B cell (primary cell): ENCODE results near the gene SLC4A5. TPM values are rescaled to one million over a fixed set of nuclear protein-coding genes. Genes with fewer than 3 reads are reported as not detected.
A peak's percentile ranks its signal among the peaks of the same experiment; 100 is the strongest.

Experiments used
- ATAC-seq: fragments of 200-7000 bp; cut with Tn5 transposase; one replicate; pipeline ENCODE4 v1.10.0; 2021; ENCODE audit warnings: low read depth, mild to moderate bottlenecking, moderate number of reproducible peaks, moderate library complexity
- CTCF ChIA-PET: fragments of 350-600 bp; sonication (Branson Sonifier 250); formaldehyde crosslinking; loops from one replicate; lab custom pipeline; 2021; ENCODE audit warnings: antibody characterized with exemption, inconsistent platforms; lab: Charles Lee
- POLR2A ChIA-PET: fragments of 350-600 bp; sonication (Branson Sonifier 250); formaldehyde crosslinking; loops from one replicate; lab custom pipeline; 2021; ENCODE audit warnings: antibody characterized with exemption; lab: Charles Lee
- DNase-seq: peaks from one replicate; pipeline ENCODE4 v3.0.0; 2013
- H2AFZ ChIP-seq: 2 replicates; pipeline ENCODE4 v1.6.1; 2012; ENCODE audit warnings: mild to moderate bottlenecking, low read depth, low read length; ENCODE audit not compliant: insufficient read depth, poor library complexity, severe bottlenecking
- H3K27ac ChIP-seq, 2 donors: 1 replicate in 1 of 2; 2 replicates in 1 of 2; pipeline ENCODE4 v1.5.1; 2012 to 2013; ENCODE audit warnings: low read length in 2 of 2, mild to moderate bottlenecking in 2 of 2, moderate library complexity in 1 of 2
- H3K27me3 ChIP-seq, 4 experiments: fragments of 200-600 bp in 1 of 4; sonication (generic) in 1 of 4; replicated peaks in 1 of 4; 1 replicate in 2 of 4; 2 replicates in 2 of 4; pipeline versions ENCODE4 v1.6.1 to v1.7.0; 2013 to 2016; ENCODE audit warnings: low read length in 3 of 4, mild to moderate bottlenecking in 2 of 4, mixed read lengths in 1 of 4, moderate library complexity in 1 of 4; ENCODE audit not compliant: insufficient read depth in 4 of 4, control insufficient read depth in 3 of 4; ENCODE audit errors: control extremely low read depth in 1 of 4
- H3K36me3 ChIP-seq, 2 experiments: replicated peaks in 1 of 2; 1 replicate in 1 of 2; 2 replicates in 1 of 2; pipeline versions ENCODE4 v1.6.1 to v1.7.1; 2013; ENCODE audit warnings: low read length in 1 of 2; ENCODE audit not compliant: insufficient read depth in 2 of 2, control insufficient read depth in 1 of 2; ENCODE audit errors: control extremely low read depth in 1 of 2, extremely low read depth in 1 of 2
- H3K4me1 ChIP-seq, 2 donors: fragments of 200-600 bp in 1 of 2; sonication (generic) in 1 of 2; 1 replicate in 1 of 2; 2 replicates in 1 of 2; pipeline versions ENCODE4 v1.5.1 to v1.6.1; 2013 to 2017; ENCODE audit warnings: low read length in 2 of 2; ENCODE audit not compliant: control insufficient read depth in 2 of 2, insufficient read depth in 2 of 2
- H3K4me2 ChIP-seq: replicated peaks from 2 replicates; pipeline ENCODE3; 2012; ENCODE audit warnings: mild to moderate bottlenecking, low read depth, low read length; ENCODE audit not compliant: poor library complexity, severe bottlenecking
- H3K4me3 ChIP-seq, 5 experiments: fragments of 200-600 bp in 1 of 5; sonication (generic) in 1 of 5; 1 replicate in 3 of 5; 2 replicates in 2 of 5; pipeline versions ENCODE4 v1.5.1 to v1.7.0; 2011 to 2016; ENCODE audit warnings: low read length in 4 of 5, mild to moderate bottlenecking in 4 of 5, low read depth in 2 of 5, control low read depth in 1 of 5, moderate library complexity in 1 of 5; ENCODE audit not compliant: insufficient read depth in 1 of 5; ENCODE audit errors: control extremely low read depth in 1 of 5, extremely low read depth in 1 of 5
- H3K79me2 ChIP-seq: fragments of 200-600 bp; sonication (generic); one replicate; pipeline ENCODE4 v1.6.0; 2016; ENCODE audit warnings: low read length; ENCODE audit not compliant: control insufficient read depth, insufficient read depth
- H3K9ac ChIP-seq: fragments of 200-600 bp; sonication (generic); 2 replicates; pipeline ENCODE4 v1.6.1; 2017; ENCODE audit warnings: mild to moderate bottlenecking, low read length, moderate library complexity
- H3K9me3 ChIP-seq, 3 donors: one replicate each; pipeline versions ENCODE4 v1.6.1 to v1.7.1; 2013; ENCODE audit warnings: low read length in 2 of 3; ENCODE audit not compliant: control insufficient read depth in 2 of 3, insufficient read depth in 1 of 3; ENCODE audit errors: control extremely low read depth in 1 of 3
- H4K20me1 ChIP-seq: 2 replicates; pipeline ENCODE4 v1.6.0; 2012; ENCODE audit warnings: mild to moderate bottlenecking, low read length; ENCODE audit not compliant: insufficient read depth, control insufficient read depth, poor library complexity, severe bottlenecking
- H3K27ac Mint-ChIP-seq: one replicate; pipeline ENCODE4 v1.8.0; 2021; ENCODE audit warnings: mixed read lengths
- H3K27me3 Mint-ChIP-seq: one replicate; pipeline ENCODE4 v1.8.0; 2021; ENCODE audit warnings: mixed read lengths
- H3K4me1 Mint-ChIP-seq: one replicate; pipeline ENCODE4 v1.8.0; 2021; ENCODE audit warnings: mixed read lengths
- H3K4me3 Mint-ChIP-seq: one replicate; pipeline ENCODE4 v1.8.0; 2021; ENCODE audit warnings: mixed read lengths
- H3K9me3 Mint-ChIP-seq: one replicate; pipeline ENCODE4 v1.8.0; 2022; ENCODE audit warnings: mixed read lengths; ENCODE audit not compliant: insufficient read depth
- CTCF ChIP-seq: fragments of 200-600 bp; IDR thresholded peaks from one replicate; pipeline ENCODE4 v1.8.0; 2022; ENCODE audit warnings: antibody characterized with exemption, mild to moderate bottlenecking
- EZH2 ChIP-seq: IDR thresholded peaks from 2 replicates; pipeline ENCODE4 v1.6.1; 2012; ENCODE audit warnings: borderline replicate concordance, low read depth, mild to moderate bottlenecking, moderate library complexity, low read length; ENCODE audit not compliant: insufficient read depth, poor library complexity, severe bottlenecking
- WGBS: methylation state at CpG from one replicate; pipeline ENCODE4 v1.1.5; 2013; ENCODE audit warnings: missing lambda C conversion rate; ENCODE audit not compliant: insufficient coverage; 5-methylcytosine and 5-hydroxymethylcytosine counted together
- intact Hi-C: fragments of 100-400 bp; cut with micrococcal nuclease; formaldehyde crosslinking; loops from one replicate; pipeline ENCODE4 v1.10.0; 2022
- polyA plus RNA-seq: library from polyadenylated mRNA; depleted of rRNA; stranded (reverse); fragments of >200 nt; gene quantifications from 2 replicates; pipeline ENCODE4 v1.2.3, GENCODE V29; 2012
- total RNA-seq, 2 donors: library from RNA; stranded (reverse); fragments of 120-200 nt in 1 of 2; gene quantifications; 1 replicate in 1 of 2; 2 replicates in 1 of 2; pipeline versions ENCODE4 v1.2.3 to v1.2.4, GENCODE V29; 2013 to 2022

SLC4A5 gene
- total and polyA plus RNA-seq, 2 donors (not counting 1 experiment from before 2014, with no cell fraction given) = 3.3 to 9.7 TPM

- H3K4me1 Mint-ChIP-seq = peaks cover 43% of the 10 kb centered on the region
- H3K4me2 ChIP-seq = no peak overlapping the region
- CTCF ChIA-PET = interaction anchor here (1.4 to 3.7 kb wide), 6 partner anchors 11 to 131 kb away, joined by 3 to 16 read pairs (median 8); partner anchors contain the start of gene MOB1A
- POLR2A ChIA-PET = interaction anchor here (3.7 kb wide), 1 partner anchor 26 kb away, joined by 26 read pairs; the partner anchor contains the start of gene MOB1A
- H3K9me3 Mint-ChIP-seq = no peaks in the 10 kb centered on the region
- no peaks in the 10 kb centered on the region for H3K27me3 Mint-ChIP-seq
- no peak overlapping the region for H2AFZ ChIP-seq
- H3K36me3 ChIP-seq = peaks cover 4% of the 10 kb centered on the region in 2 experiments
- H3K27me3 ChIP-seq = no peaks in the 10 kb centered on the region
- H3K4me3 Mint-ChIP-seq = no peak overlapping the region
- ATAC-seq (no peak), DNase-seq (no peak)
- H3K27ac Mint-ChIP-seq = peak overlapping the region; percentile 65
- H3K27ac ChIP-seq = no peak overlapping the region
- no peak overlapping the region for H3K4me3 ChIP-seq
- H3K79me2 ChIP-seq = peaks cover 96% of the 10 kb centered on the region
- no peaks in the 10 kb centered on the region for H3K9me3 ChIP-seq
- no peak overlapping the region for H3K9ac ChIP-seq
- intact Hi-C loops = no loop called here
- H3K4me1 ChIP-seq = peaks cover 34 to 35% of the 10 kb centered on the region in 2 donors
- no peaks in the 10 kb centered on the region for H4K20me1 ChIP-seq
- 83% methylated on average over 1 of the region's 3 CpGs for WGBS
- TF ChIP-seq CTCF = no peak
- TF ChIP-seq EZH2 = no peak
Measured at GRCh38 chr2:74204436-74204835, 138.8 kb downstream of the SLC4A5 start.

- Histone ChIP-seq H3K9ac (no peak overlapping the region), H3K4me2 (no peak overlapping the region), H3K79me2 (peaks cover 70% of the 10 kb centered on the region), H2AFZ (no peak overlapping the region), H3K9me3 (no peaks in the 10 kb centered on the region), H3K27me3 (no peaks in the 10 kb centered on the region), H3K4me3 (no peak overlapping the region), H3K27ac (no peak overlapping the region), H3K36me3 (no peaks in the 10 kb centered on the region), H3K4me1 (peaks cover 28 to 40% of the 10 kb centered on the region in 2 donors), H4K20me1 (no peaks in the 10 kb centered on the region)
- TF ChIP-seq CTCF (no peak), EZH2 (no peak)
- ATAC-seq (no peak), DNase-seq (no peak)
- ChIA-PET CTCF (interaction anchor here (0.8 to 1.6 kb wide), 2 partner anchors 14 to 31 kb away, joined by 4 read pairs; no protein-coding TSS in a partner anchor), POLR2A (interaction anchor here (0.7 to 7.2 kb wide), 3 partner anchors 22 to 1105 kb away, joined by 3 to 120 read pairs (median 3); partner anchors contain the start of gene MOB1A)
- intact Hi-C loops = no loop called here
- WGBS = no CpG with 5 or more reads among the region's 1 CpG
- Mint-ChIP-seq H3K27ac (no peak overlapping the region), H3K27me3 (no peaks in the 10 kb centered on the region), H3K4me1 (peaks cover 45% of the 10 kb centered on the region), H3K9me3 (no peaks in the 10 kb centered on the region), H3K4me3 (no peak overlapping the region)
Measured at GRCh38 chr2:74201596-74201995, 141.6 kb downstream of the SLC4A5 start.
